NCI-H460 (cell line): Measurements from ENCODE around the gene FBXW7. TPM values are rescaled to one million over a fixed set of nuclear protein-coding genes. Genes with fewer than 3 reads are reported as not detected.

Source experiments
- DNase-seq: peaks from one replicate; pipeline ENCODE4 v3.0.0-alpha.2; 2016; ENCODE audit warnings: low read depth; ENCODE audit errors: extremely low read depth
- small RNA-seq, 2 experiments: library from RNA; depleted of rRNA; stranded (forward); fragments of <200 nt; gene quantifications; one replicate each; pipeline ENCODE3, GENCODE V24; 2014
- total RNA-seq: library from RNA; depleted of rRNA; stranded (reverse); fragments of >200 nt; shearing (Covaris generic); gene quantifications from 2 replicates; pipeline ENCODE4 v1.2.3, GENCODE V29; 2014; rRNA removed

FBXW7 gene
- total RNA-seq, 1 experiment from 2014 or later, result 16.4 TPM

GRCh38 chr4:152296386-152296785 is 239.5 kb downstream of the FBXW7 start:
- DNase-seq, result no peak

- DNase-seq, result peak; percentile 5
Observed at GRCh38 chr4:152294765-152295164, 241.1 kb downstream of the FBXW7 start.

GRCh38 chr4:152294331-152294730 is 241.6 kb downstream of the FBXW7 start:
- DNase-seq, result no peak

- no peak for DNase-seq
Observed at GRCh38 chr4:152293527-152293926, 242.4 kb downstream of the FBXW7 start.

GRCh38 chr4:152290366-152290921 is 245.4 kb downstream of the FBXW7 start:
- no peak for DNase-seq

GRCh38 chr4:152289941-152290340 is 246.0 kb downstream of the FBXW7 start:
- no peak for DNase-seq

GRCh38 chr4:152289541-152289940 is 246.4 kb downstream of the FBXW7 start:
- no peak for DNase-seq

GRCh38 chr4:152283801-152284470 is 252.0 kb downstream of the FBXW7 start:
- no peak for DNase-seq

- DNase-seq, result no peak
Observed at GRCh38 chr4:152281822-152282221, 254.1 kb downstream of the FBXW7 start.

- no peak for DNase-seq
Observed at GRCh38 chr4:152281211-152281610, 254.7 kb downstream of the FBXW7 start.

GRCh38 chr4:152279234-152279566 is 256.7 kb downstream of the FBXW7 start:
- DNase-seq, result no peak

- DNase-seq, result no peak
Observed at GRCh38 chr4:152278505-152279233, 257.2 kb downstream of the FBXW7 start.

- DNase-seq, result no peak
Observed at GRCh38 chr4:152278172-152278504, 257.8 kb downstream of the FBXW7 start.

- no peak for DNase-seq
Observed at GRCh38 chr4:152277333-152277732, 258.6 kb downstream of the FBXW7 start.

- DNase-seq, result no peak
Observed at GRCh38 chr4:152273343-152273742, 262.5 kb downstream of the FBXW7 start.

Small RNAs within 50 kb of the gene (small RNA-seq; reads per million reads assigned to genes)
- 0 to 0.06 reads per million in 2 experiments for gene MIR3140

Other genes starting within 250 kb of the FBXW7 start
- gene TMEM154, start 143.9 kb upstream of the FBXW7 start, total RNA-seq, result 3.5 and 4.2 TPM in 2 replicates
- 1.8 and 2.3 TPM in 2 replicates for gene TIGD4, start 243.6 kb upstream of the FBXW7 start, total RNA-seq
- gene ARFIP1, start 243.9 kb upstream of the FBXW7 start, total RNA-seq, result 43.6 and 47.9 TPM in 2 replicates